H1 (cell line): ENCODE data around the gene DNAH12. TPM values are rescaled to one million over a fixed set of nuclear protein-coding genes. Genes with fewer than 3 reads are reported as not detected.

Experiments used
- ASH2L ChIP-seq: fragments of 200-600, 300-600 bp; sonication (generic); IDR thresholded peaks from one replicate; pipeline ENCODE4 v1.7.1; 2017; ENCODE audit warnings: low read length
- CTBP2 ChIP-seq: IDR thresholded peaks from 2 replicates; pipeline ENCODE4 v1.7.0; 2011; ENCODE audit warnings: borderline replicate concordance, mild to moderate bottlenecking, moderate library complexity, mixed read lengths, low read length; ENCODE audit not compliant: insufficient read depth, insufficient read length
- GABPA ChIP-seq: IDR thresholded peaks from 2 replicates; pipeline ENCODE4 v1.6.1; 2011; ENCODE audit warnings: mild to moderate bottlenecking, low read length, moderate library complexity, borderline replicate concordance; ENCODE audit not compliant: insufficient read depth
- HDAC6 ChIP-seq: IDR thresholded peaks from one replicate; pipeline ENCODE4 v1.7.1; 2012; ENCODE audit warnings: low read depth, mild to moderate bottlenecking, inconsistent platforms, low read length, moderate library complexity
- JUND ChIP-seq: IDR thresholded peaks from 2 replicates; pipeline ENCODE4 v1.6.1; 2011; ENCODE audit warnings: mild to moderate bottlenecking, improper control_type of control experiment, low read length
- MAFK ChIP-seq: IDR thresholded peaks from 2 replicates; pipeline ENCODE4 v1.6.1; 2012; ENCODE audit warnings: low read depth, mild to moderate bottlenecking, improper control_type of control experiment, low read length
- MAX ChIP-seq: IDR thresholded peaks from 2 replicates; pipeline ENCODE4 v1.6.1; 2012; ENCODE audit warnings: inconsistent platforms
- PHF8 ChIP-seq: fragments of 200-600 bp; sonication (generic); conservative IDR thresholded peaks from 2 replicates; pipeline ENCODE4 v1.7.1; 2012; ENCODE audit warnings: low read depth, mild to moderate bottlenecking, inconsistent platforms, low read length, moderate library complexity
- RFX5 ChIP-seq: IDR thresholded peaks from 2 replicates; pipeline ENCODE4 v1.6.1; 2011; ENCODE audit warnings: low read depth, low read length, improper control_type of control experiment, borderline replicate concordance
- RNF2 ChIP-seq: fragments of 200-900, 300-1000 bp; sonication (generic); IDR thresholded peaks from 2 replicates; pipeline ENCODE4 v1.7.1; 2016; ENCODE audit warnings: borderline replicate concordance, low read depth, mild to moderate bottlenecking, antibody characterized with exemption, low read length; ENCODE audit not compliant: poor library complexity, severe bottlenecking; ENCODE audit errors: missing control alignments
- SIN3A ChIP-seq, 2 experiments: IDR thresholded peaks in 1 of 2; conservative IDR thresholded peaks in 1 of 2; 2 replicates each; pipeline ENCODE4 v1.6.1; 2011 to 2012; ENCODE audit warnings: low read length in 2 of 2, improper control_type of control experiment in 1 of 2, low read depth in 1 of 2, mild to moderate bottlenecking in 1 of 2
- SUZ12 ChIP-seq: fragments of 200-600 bp; sonication (generic); IDR thresholded peaks from 2 replicates; pipeline ENCODE4 v1.6.1; 2012; ENCODE audit warnings: mild to moderate bottlenecking, inconsistent platforms, low read length, moderate library complexity, mixed read lengths
- TCF12 ChIP-seq: IDR thresholded peaks from 2 replicates; pipeline ENCODE4 v1.6.1; 2011; ENCODE audit warnings: low read depth, mild to moderate bottlenecking, low read length
- polyA plus RNA-seq, 7 experiments: library from polyadenylated mRNA; depleted of rRNA in 3 of 7; stranded (reverse) in 5 of 7; unstranded in 2 of 7; fragments of >200 nt in 5 of 7; fragments of 200-250 nt in 2 of 7; gene quantifications; 1 replicate in 5 of 7; 2 replicates in 1 of 7; 4 replicates in 1 of 7; pipeline versions ENCODE4 v1.2.1 to v1.2.3, GENCODE V29; 2011 to 2013; ENCODE audit warnings: missing spikeins in 2 of 7, mixed read lengths in 2 of 7
- total RNA-seq: library from RNA; stranded (reverse); fragmentation: NEBNext Ultra II Directional; extraction: Animal tissue kit (Norgen Biotek cat#: 25700); gene quantifications from 2 replicates; pipeline ENCODE4 v1.2.1, GENCODE V29; 2021
- TF ChIP-seq, protein P1 (sequence below): IDR thresholded peaks from 2 replicates; pipeline ENCODE4 v1.6.1; 2011; ENCODE audit warnings: low read depth, mild to moderate bottlenecking, low read length; ENCODE audit not compliant: insufficient read depth
- TF ChIP-seq, protein P2 (sequence below): IDR thresholded peaks from 2 replicates; pipeline ENCODE4 v1.6.1; 2012; ENCODE audit warnings: low read length, inconsistent platforms

DNAH12 gene
- total and polyA plus RNA-seq, 2 of the 8 experiments (the other 6 are each of a cell fraction or from before 2014, with no cell fraction given), result not detected

DNA sequence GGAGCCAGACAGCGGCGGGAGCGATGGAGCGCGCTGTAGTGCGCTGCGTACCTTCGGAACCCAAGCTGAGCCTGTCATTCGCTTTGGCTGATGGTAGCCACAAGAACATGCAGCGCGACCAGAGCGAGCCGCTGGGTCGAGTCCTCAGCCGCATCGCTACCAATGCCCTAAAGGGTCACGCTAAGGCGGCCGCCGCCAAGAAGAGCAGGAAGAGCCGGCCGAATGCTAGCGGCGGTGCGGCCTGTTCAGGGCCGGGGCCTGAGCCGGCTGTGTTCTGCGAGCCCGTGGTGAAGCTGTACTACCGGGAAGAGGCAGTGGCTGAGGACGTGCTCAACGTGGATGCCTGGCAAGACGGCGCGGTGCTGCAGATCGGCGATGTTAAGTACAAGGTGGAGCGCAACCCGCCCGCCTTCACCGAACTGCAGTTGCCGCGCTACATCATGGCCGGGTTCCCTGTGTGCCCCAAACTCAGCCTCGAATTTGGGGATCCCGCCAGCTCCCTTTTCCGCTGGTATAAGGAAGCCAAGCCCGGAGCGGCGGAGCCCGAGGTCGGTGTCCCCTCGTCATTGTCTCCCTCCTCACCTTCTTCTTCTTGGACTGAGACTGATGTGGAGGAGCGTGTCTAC, 12.4 kb upstream of the DNAH12 start (continued):
- no peak for TF ChIP-seq HDAC6
- TF ChIP-seq SUZ12, result 0 out of 2 replicates have a peak, but pooled peaks have one; percentile 31
- no peak; a peak in 1 of 4 replicates for TF ChIP-seq SIN3A (conservative IDR thresholded peaks at IDR 0.05 in 1 of 2, IDR thresholded peaks at IDR 0.05 in 1 of 2; ENCODE audit: low read depth in 1 of 2, low read length in 2 of 2)
- TF ChIP-seq, protein P1, sequence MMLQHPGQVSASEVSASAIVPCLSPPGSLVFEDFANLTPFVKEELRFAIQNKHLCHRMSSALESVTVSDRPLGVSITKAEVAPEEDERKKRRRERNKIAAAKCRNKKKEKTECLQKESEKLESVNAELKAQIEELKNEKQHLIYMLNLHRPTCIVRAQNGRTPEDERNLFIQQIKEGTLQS, result no peak
- peak; percentile 11 for TF ChIP-seq CTBP2
- TF ChIP-seq TCF12, result no peak
- TF ChIP-seq JUND, result no peak
- TF ChIP-seq ASH2L, result no peak
- no peak for TF ChIP-seq GABPA
- no peak for TF ChIP-seq MAFK
- TF ChIP-seq PHF8, result peak; percentile 17; the same call in 1 of the 2 replicates
- TF ChIP-seq RNF2, result no peak
- no peak for TF ChIP-seq MAX
- TF ChIP-seq RFX5, result no peak
- TF ChIP-seq, protein P2, sequence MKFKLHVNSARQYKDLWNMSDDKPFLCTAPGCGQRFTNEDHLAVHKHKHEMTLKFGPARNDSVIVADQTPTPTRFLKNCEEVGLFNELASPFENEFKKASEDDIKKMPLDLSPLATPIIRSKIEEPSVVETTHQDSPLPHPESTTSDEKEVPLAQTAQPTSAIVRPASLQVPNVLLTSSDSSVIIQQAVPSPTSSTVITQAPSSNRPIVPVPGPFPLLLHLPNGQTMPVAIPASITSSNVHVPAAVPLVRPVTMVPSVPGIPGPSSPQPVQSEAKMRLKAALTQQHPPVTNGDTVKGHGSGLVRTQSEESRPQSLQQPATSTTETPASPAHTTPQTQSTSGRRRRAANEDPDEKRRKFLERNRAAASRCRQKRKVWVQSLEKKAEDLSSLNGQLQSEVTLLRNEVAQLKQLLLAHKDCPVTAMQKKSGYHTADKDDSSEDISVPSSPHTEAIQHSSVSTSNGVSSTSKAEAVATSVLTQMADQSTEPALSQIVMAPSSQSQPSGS, result no peak
